Karpas-422 (cell line): ENCODE results near the gene RRP8. TPM values are rescaled to one million over a fixed set of nuclear protein-coding genes. Genes with fewer than 3 reads are reported as not detected.

ENCODE experiments used
- DNase-seq: peaks from one replicate; pipeline ENCODE4 v3.0.0-alpha.2; 2015
- H2AFZ ChIP-seq: fragments of 200-600 bp; sonication (generic); 2 replicates; pipeline ENCODE4 v1.6.1; 2014; ENCODE audit warnings: antibody characterized with exemption, low read length, mixed read lengths
- H3K27ac ChIP-seq: fragments of 200-600 bp; sonication (generic); 2 replicates; pipeline ENCODE4 v1.5.1; 2014; ENCODE audit warnings: mild to moderate bottlenecking, low read length, moderate library complexity
- H3K27me3 ChIP-seq: fragments of 200-600 bp; sonication (generic); 2 replicates; pipeline ENCODE4 v1.6.1; 2014; ENCODE audit warnings: low read length, mixed read lengths
- H3K36me3 ChIP-seq: fragments of 200-600 bp; sonication (generic); 2 replicates; pipeline ENCODE4 v1.6.1; 2014; ENCODE audit warnings: low read length, mixed read lengths; ENCODE audit not compliant: insufficient read depth
- H3K4me1 ChIP-seq: fragments of 200-600 bp; sonication (generic); 2 replicates; pipeline ENCODE4 v1.6.1; 2014; ENCODE audit warnings: mild to moderate bottlenecking, low read length, mixed read lengths
- H3K4me2 ChIP-seq: fragments of 200-600 bp; sonication (generic); 2 replicates; pipeline ENCODE4 v1.6.1; 2014; ENCODE audit warnings: low read length, low read depth, mild to moderate bottlenecking; ENCODE audit not compliant: poor library complexity, severe bottlenecking
- H3K4me3 ChIP-seq: fragments of 200-600 bp; sonication (generic); 2 replicates; pipeline ENCODE4 v1.5.1; 2014; ENCODE audit warnings: mild to moderate bottlenecking, antibody characterized with exemption, low read length, mixed read lengths
- H3K79me2 ChIP-seq: fragments of 200-600 bp; sonication (generic); 2 replicates; pipeline ENCODE4 v1.6.1; 2014; ENCODE audit warnings: mild to moderate bottlenecking, low read length, mixed read lengths
- H3K9ac ChIP-seq: fragments of 200-600 bp; sonication (generic); 2 replicates; pipeline ENCODE4 v1.6.0; 2014; ENCODE audit warnings: low read length
- H3K9me2 ChIP-seq: fragments of 200-600 bp; sonication (generic), shearing (Covaris generic); replicated peaks from 2 replicates; pipeline ENCODE4 v1.6.0; 2014; ENCODE audit warnings: mild to moderate bottlenecking, low read length, moderate library complexity; ENCODE audit not compliant: insufficient read depth
- H3K9me3 ChIP-seq: fragments of 300-700, 200-600 bp; sonication (generic); 2 replicates; pipeline ENCODE4 v1.6.1; 2014; ENCODE audit warnings: low read length, mixed read lengths
- H4K20me1 ChIP-seq: fragments of 200-600 bp; sonication (generic); 2 replicates; pipeline ENCODE4 v1.6.1; 2014; ENCODE audit warnings: mild to moderate bottlenecking, antibody characterized with exemption, low read length, low read depth; ENCODE audit not compliant: insufficient read depth
- total RNA-seq: library from RNA; depleted of rRNA; stranded (reverse); fragments of >200 nt; shearing (Covaris generic); gene quantifications from 2 replicates; pipeline ENCODE4 v1.2.3, GENCODE V29; 2014; ENCODE audit warnings: low replicate concordance

Gene RRP8
- total RNA-seq, 1 experiment from 2014 or later = 10.8 TPM

DNA sequence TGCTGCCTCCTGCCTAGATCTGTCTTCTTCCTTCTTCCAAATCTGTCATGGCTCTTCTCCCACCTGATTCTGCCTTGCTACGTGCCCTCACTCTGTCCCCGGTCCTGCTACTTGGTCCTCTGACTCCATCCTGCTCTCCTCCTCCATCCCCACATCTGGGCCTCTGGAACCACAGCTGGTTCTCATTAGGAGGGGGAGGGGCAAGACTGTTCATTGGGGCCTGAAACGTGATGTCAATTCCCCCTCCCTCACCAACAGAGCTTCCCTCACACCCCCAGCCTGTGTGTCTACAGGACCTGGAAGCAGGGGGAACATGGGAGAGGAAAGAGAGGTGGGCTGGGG is 43.1 kb upstream of the RRP8 start:
- no peak for DNase-seq
- Histone ChIP-seq H3K4me3 (peak overlapping the region; percentile 13; the same call in 1 of the 2 replicates), H4K20me1 (no peaks in the 10 kb centered on the region), H3K9ac (peak overlapping the region; percentile 25), H2AFZ (peak overlapping the region; percentile 90), H3K79me2 (no peaks in the 10 kb centered on the region), H3K27ac (no peak overlapping the region), H3K9me2 (no peaks in the 10 kb centered on the region), H3K36me3 (no peaks in the 10 kb centered on the region), H3K4me2 (peak overlapping the region; percentile 18), H3K27me3 (no peaks in the 10 kb centered on the region), H3K9me3 (no peaks in the 10 kb centered on the region), H3K4me1 (peaks cover 12% of the 10 kb centered on the region)

- no peaks in the 10 kb centered on the region for H3K36me3 ChIP-seq
- no peak overlapping the region for H3K9ac ChIP-seq
- peak overlapping the region; percentile 90 for H2AFZ ChIP-seq
- H4K20me1 ChIP-seq = no peaks in the 10 kb centered on the region
- DNase-seq = no peak
- H3K4me2 ChIP-seq = no peak overlapping the region
- H3K27ac ChIP-seq = no peak overlapping the region
- no peaks in the 10 kb centered on the region for H3K9me2 ChIP-seq
- no peaks in the 10 kb centered on the region for H3K9me3 ChIP-seq
- no peaks in the 10 kb centered on the region for H3K79me2 ChIP-seq
- no peaks in the 10 kb centered on the region for H3K27me3 ChIP-seq
- H3K4me3 ChIP-seq = no peak overlapping the region
- H3K4me1 ChIP-seq = peaks cover 12% of the 10 kb centered on the region
Observed at GRCh38 chr11:6646071-6646470, 42.7 kb upstream of the RRP8 start.

GRCh38 chr11:6642957-6643356 is 39.5 kb upstream of the RRP8 start:
- no peak overlapping the region for H3K4me3 ChIP-seq
- no peaks in the 10 kb centered on the region for H3K79me2 ChIP-seq
- no peaks in the 10 kb centered on the region for H3K27me3 ChIP-seq
- H3K4me1 ChIP-seq = peaks cover 12% of the 10 kb centered on the region
- no peaks in the 10 kb centered on the region for H3K36me3 ChIP-seq
- H2AFZ ChIP-seq = no peak overlapping the region
- no peaks in the 10 kb centered on the region for H4K20me1 ChIP-seq
- H3K4me2 ChIP-seq = no peak overlapping the region
- no peak for DNase-seq
- H3K9ac ChIP-seq = no peak overlapping the region
- H3K27ac ChIP-seq = no peak overlapping the region
- no peaks in the 10 kb centered on the region for H3K9me3 ChIP-seq
- no peaks in the 10 kb centered on the region for H3K9me2 ChIP-seq

DNA sequence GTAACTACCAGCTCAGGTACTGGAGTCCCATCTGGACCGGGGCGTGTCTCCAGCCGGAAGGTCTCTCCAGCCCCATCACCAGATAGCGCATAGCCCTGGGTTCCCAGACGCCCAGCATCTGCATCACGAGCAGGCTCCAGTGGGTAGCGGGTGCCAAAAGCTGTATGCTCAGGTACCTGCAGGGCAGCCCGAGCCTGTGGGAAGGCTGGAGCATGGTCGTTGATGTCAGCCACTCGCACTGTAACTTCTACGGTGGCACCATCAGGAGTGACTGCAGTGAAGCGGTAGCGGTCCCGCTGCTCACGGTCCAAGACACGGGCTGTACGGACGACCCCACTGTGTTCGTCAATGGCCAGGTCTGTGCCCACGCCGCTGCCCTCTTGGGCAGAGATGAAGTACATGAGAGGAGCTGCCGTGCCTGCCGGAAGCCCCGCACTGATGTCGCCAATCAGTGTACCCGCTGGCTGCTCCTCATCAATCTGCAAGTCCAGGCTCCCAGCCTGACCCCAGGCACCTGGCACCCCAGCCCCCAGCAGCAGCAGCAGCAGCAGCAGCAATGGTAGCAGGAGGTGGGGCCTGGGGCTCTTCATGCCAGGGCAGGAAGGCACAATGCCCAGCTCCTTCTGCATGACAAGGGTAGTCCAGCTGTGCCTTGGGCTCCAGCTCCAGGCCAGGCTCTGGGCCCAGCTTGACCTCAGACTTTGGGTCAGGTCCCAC is 37.7 kb upstream of the RRP8 start:
- no peaks in the 10 kb centered on the region for H3K79me2 ChIP-seq

DNA sequence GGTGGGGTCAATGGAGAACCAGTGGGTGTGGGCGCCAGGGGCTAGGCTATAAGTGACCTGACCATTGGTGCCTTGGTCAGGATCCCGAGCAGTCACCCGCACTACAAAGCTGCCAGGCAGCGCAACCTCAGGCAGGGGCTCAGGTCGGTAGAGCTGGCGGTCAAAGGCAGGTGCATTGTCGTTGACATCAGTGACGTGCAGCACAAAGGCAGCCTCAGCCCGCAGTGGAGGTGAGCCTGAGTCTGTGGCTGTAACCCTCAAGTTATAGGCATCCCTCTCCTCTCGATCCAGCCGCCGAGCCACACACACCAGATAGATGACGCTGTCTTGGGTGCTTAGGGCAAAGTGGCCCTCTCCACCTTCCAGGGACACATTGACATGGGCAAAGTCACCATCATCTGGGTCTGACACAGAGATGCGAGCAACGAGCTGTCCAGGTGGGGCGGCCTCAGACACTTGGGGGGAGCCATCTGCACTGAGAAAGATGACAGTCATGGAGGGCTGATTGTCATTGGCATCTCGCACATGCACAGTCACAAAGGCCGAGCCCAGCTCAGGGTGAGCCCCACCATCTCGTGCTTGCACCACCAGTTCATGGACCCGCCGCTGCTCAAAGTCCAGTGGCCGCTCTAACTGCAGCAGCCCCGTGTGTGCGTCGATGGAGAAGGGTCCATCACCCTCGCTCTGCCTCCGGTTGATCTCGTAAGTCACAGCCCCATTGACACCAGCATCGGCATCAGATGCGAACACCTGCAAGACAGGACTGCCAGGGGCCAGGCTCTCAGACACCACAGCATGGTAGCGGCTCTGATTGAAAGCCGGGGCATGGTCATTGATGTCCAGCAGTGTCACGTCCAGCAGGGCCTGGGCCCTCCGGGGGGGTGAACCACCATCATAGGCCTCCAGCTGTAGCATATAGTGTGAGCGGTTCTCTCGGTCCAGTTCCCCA is 36.9 kb upstream of the RRP8 start:
- no peaks in the 10 kb centered on the region for H3K9me2 ChIP-seq
- H3K36me3 ChIP-seq = no peaks in the 10 kb centered on the region
- H3K9me3 ChIP-seq = no peaks in the 10 kb centered on the region
- no peaks in the 10 kb centered on the region for H3K4me1 ChIP-seq
- H3K27ac ChIP-seq = no peak overlapping the region
- H3K79me2 ChIP-seq = no peaks in the 10 kb centered on the region
- no peaks in the 10 kb centered on the region for H3K27me3 ChIP-seq
- H2AFZ ChIP-seq = no peak overlapping the region
- no peak overlapping the region for H3K4me3 ChIP-seq
- no peak overlapping the region for H3K9ac ChIP-seq
- no peaks in the 10 kb centered on the region for H4K20me1 ChIP-seq
- H3K4me2 ChIP-seq = no peak overlapping the region
- no peak for DNase-seq

More for the DNA sequence above, 37.7 kb upstream of the RRP8 start:
- H3K27me3 ChIP-seq = no peaks in the 10 kb centered on the region
- no peak overlapping the region for H3K4me2 ChIP-seq
- H2AFZ ChIP-seq = no peak overlapping the region
- no peak overlapping the region for H3K27ac ChIP-seq
- no peak for DNase-seq
- no peak overlapping the region for H3K9ac ChIP-seq
- no peaks in the 10 kb centered on the region for H4K20me1 ChIP-seq
- H3K4me3 ChIP-seq = no peak overlapping the region
- no peaks in the 10 kb centered on the region for H3K9me2 ChIP-seq
- no peaks in the 10 kb centered on the region for H3K36me3 ChIP-seq
- H3K9me3 ChIP-seq = no peaks in the 10 kb centered on the region
- 0 out of 2 replicates have a peak, but pooled peaks cover under 1% of the 10 kb centered on the region for H3K4me1 ChIP-seq

GRCh38 chr11:6638429-6638828 is 35.0 kb upstream of the RRP8 start:
- Histone ChIP-seq H3K36me3 (no peaks in the 10 kb centered on the region), H3K9me3 (no peaks in the 10 kb centered on the region), H3K79me2 (no peaks in the 10 kb centered on the region), H3K9me2 (no peaks in the 10 kb centered on the region), H3K4me1 (no peaks in the 10 kb centered on the region), H3K4me3 (no peak overlapping the region), H2AFZ (no peak overlapping the region), H3K27ac (no peak overlapping the region), H3K4me2 (no peak overlapping the region), H3K27me3 (no peaks in the 10 kb centered on the region), H4K20me1 (no peaks in the 10 kb centered on the region), H3K9ac (no peak overlapping the region)
- DNase-seq = no peak

- Histone ChIP-seq H3K79me2 (no peaks in the 10 kb centered on the region), H3K9me2 (no peaks in the 10 kb centered on the region), H3K27ac (no peak overlapping the region), H3K27me3 (no peaks in the 10 kb centered on the region), H3K36me3 (no peaks in the 10 kb centered on the region), H3K4me2 (no peak overlapping the region), H3K4me1 (no peaks in the 10 kb centered on the region), H3K9ac (no peak overlapping the region), H2AFZ (no peak overlapping the region), H3K4me3 (no peak overlapping the region), H3K9me3 (no peaks in the 10 kb centered on the region), H4K20me1 (no peaks in the 10 kb centered on the region)
- DNase-seq = no peak
Observed at GRCh38 chr11:6637871-6638270, 34.5 kb upstream of the RRP8 start.

- Histone ChIP-seq H3K9me2 (no peaks in the 10 kb centered on the region), H2AFZ (no peak overlapping the region), H3K79me2 (no peaks in the 10 kb centered on the region), H3K27ac (no peak overlapping the region), H3K4me1 (no peaks in the 10 kb centered on the region), H3K4me2 (no peak overlapping the region), H3K4me3 (no peak overlapping the region), H3K9me3 (no peaks in the 10 kb centered on the region), H4K20me1 (no peaks in the 10 kb centered on the region), H3K36me3 (no peaks in the 10 kb centered on the region), H3K9ac (no peak overlapping the region), H3K27me3 (no peaks in the 10 kb centered on the region)
- no peak for DNase-seq
Observed at GRCh38 chr11:6636480-6636879, 33.1 kb upstream of the RRP8 start.
